HG03460 (cell line): ENCODE results near the gene NAA80.

Experiments used
- ATAC-seq: cut with Tn5 transposase; IDR thresholded peaks from one replicate; pipeline ENCODE4 v1.9.1; 2021; ENCODE audit not compliant: unreplicated experiment

The NAA80 gene

GRCh38 chr3:50330330-50330729 lies 31.1 kb upstream of the NAA80 start:
- no peak for ATAC-seq

GRCh38 chr3:50327943-50328691 lies 28.9 kb upstream of the NAA80 start, which contains the start of gene TUSC2:
Gene TUSC2 (minus strand): TSS chr3:50328223. CDS start chr3:50328099, 124 bp downstream.
- peak; percentile 80 for ATAC-seq

DNA sequence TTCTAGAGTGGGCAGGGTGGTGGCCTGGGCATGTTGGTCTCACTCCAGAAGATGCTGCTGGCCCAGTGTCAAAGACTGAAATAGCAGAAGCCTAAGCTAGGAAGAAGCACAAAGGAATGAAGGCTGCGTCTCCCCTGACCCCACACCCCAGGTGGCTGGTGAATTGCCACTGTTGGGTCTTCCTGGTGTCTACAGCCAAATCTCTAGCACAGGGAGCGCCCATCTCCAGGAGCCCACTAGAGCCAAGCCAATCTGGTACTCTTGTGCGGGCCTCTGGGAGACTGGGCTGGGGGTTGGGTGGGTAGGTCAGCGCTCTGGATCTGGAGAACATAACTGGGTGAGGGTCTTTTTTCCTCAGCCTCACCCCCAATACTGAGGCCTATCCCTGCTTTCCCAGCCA lies 27.9 kb upstream of the NAA80 start:
- ATAC-seq = no peak

DNA sequence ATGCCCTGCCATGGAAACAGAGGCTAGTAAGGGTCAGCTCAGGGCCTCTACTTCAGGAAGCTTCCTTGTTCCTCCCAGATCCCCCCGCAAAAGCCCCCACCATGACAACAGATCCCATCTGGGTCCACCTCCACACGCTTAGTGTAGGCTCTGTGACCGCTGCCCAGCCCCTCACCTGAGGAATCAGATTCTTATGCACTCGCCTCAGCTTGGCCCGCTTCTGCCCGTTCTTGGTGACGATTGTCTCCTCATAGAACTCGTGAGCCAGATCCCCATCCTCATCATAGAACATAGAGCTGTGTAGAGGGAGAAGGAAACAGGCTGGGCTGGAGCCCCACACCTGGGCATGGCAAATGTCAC lies 27.0 kb upstream of the NAA80 start:
- no peak for ATAC-seq

DNA sequence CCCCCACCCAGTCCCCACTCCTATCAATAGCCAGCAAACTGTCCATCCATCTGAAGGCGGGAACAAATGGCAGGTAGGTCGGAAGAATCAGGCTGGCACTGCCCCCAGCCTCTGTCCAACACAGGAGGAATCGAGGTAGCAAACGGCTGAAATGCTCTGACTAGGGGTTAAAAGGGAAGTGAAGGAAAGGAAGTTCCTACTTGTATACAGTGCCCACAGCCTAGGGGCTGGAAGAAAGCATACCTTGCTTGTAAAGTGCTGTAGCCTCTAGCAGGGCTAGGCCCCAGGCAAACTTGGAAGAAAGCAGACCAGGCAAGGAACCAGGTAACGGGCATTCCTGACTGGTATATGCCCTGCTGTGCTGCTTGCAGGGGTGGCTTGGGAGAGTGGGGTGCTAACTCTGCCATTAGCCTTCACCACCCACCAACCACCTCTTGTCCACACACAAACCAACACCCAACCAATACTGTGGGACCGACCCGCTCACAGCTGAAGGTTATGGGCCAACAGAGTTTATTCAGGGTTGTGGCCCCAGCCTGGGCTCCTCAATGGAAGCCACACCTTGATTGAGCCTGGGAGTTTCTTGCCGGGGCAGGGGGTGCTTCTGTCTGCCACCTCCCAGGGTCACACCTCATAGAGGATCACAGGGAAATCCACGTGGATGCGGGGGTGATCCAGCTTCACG lies 26.4 kb upstream of the NAA80 start:
- ATAC-seq = no peak

DNA sequence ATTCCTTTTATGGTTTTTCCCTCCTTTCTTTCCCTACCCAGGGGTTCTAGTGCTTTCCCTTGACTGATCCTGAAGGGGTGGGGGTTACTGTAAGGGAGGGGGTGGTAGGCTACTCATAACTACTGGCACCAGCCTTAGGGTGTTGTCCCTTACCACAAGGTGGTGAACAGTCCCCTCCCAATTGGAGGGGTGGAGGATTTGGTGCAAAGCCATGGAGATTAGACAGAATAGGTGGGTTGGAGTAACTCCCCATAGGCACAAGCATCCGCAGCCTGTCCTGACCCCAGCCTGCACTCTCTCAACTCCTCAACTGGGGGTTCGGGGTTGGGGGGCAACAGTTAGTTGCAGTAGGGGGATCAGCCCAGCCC lies 25.9 kb upstream of the NAA80 start:
- no peak for ATAC-seq

- no peak for ATAC-seq
These were observed 25.3 kb upstream of the NAA80 start for GRCh38 chr3:50324351-50325112.

DNA sequence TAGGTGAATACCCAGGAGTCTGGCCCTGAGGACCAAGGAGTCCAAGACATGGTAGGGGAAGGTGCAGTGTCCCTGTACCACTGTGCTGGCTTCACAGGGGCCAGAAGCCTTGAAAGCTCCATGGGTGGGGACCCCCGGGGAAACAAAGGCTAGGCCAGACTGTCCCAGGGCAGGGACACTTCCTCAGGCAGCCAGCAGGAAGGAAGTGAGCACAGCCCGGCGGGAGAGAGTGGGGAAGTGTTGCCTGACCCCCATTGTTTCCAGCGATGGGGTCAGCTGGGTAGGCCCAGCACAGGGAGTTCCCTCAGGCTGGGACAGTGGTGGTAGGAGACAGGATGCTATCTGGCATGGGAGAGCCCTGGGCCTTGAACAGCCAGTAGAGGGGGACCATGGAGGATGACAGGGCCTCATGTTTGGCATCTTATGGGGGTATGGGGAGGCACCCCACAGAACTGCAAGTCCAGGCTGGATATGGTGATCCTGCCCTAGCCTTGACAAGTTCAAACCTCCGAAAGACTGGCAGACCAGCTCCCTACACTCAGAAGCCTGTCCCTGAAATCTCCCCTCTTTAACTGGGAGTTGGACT lies 24.5 kb upstream of the NAA80 start:
- ATAC-seq = no peak

GRCh38 chr3:50323092-50323600 lies 23.9 kb upstream of the NAA80 start:
- no peak for ATAC-seq

GRCh38 chr3:50322386-50323091 lies 23.3 kb upstream of the NAA80 start, which contains the start of gene HYAL2:
Gene HYAL2 (minus strand): TSS chr3:50322745. CDS start chr3:50320489, 2,256 bp downstream.
- ATAC-seq = no peak

GRCh38 chr3:50322115-50322385 lies 22.8 kb upstream of the NAA80 start:
- no peak for ATAC-seq

GRCh38 chr3:50321336-50322114 lies 22.3 kb upstream of the NAA80 start:
- ATAC-seq = peak; percentile 75

DNA sequence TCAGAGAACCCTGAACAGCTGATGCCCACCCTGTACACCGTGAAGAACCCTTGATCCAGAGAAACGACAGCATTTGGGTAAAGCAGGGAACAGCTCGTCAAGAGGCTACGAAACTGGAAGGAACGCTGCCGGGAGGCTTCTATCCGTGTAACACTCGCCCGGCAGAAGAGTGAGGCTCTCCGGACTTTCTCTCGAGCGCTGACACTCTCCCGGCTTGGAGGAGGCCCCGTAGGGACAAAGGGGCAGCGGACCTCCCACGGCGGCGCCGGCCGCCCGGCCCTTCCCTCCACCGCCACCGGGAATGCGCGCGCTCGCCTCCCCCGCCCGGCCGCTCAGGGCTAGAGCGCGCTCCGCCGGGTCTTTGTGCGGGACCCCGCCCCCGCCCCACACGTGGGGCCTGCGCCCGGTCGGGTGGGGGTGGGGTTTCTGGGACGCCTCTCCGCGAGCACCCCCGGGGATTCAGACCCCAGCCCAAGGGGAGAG lies 21.7 kb upstream of the NAA80 start:
- ATAC-seq = peak; percentile 49

GRCh38 chr3:50319894-50320625 lies 20.9 kb upstream of the NAA80 start:
- ATAC-seq = no peak

GRCh38 chr3:50319181-50319893 lies 20.1 kb upstream of the NAA80 start:
- no peak for ATAC-seq

GRCh38 chr3:50318615-50319014 lies 19.4 kb upstream of the NAA80 start:
- no peak for ATAC-seq

- ATAC-seq = no peak
These were observed 19.0 kb upstream of the NAA80 start for GRCh38 chr3:50318163-50318562.

DNA sequence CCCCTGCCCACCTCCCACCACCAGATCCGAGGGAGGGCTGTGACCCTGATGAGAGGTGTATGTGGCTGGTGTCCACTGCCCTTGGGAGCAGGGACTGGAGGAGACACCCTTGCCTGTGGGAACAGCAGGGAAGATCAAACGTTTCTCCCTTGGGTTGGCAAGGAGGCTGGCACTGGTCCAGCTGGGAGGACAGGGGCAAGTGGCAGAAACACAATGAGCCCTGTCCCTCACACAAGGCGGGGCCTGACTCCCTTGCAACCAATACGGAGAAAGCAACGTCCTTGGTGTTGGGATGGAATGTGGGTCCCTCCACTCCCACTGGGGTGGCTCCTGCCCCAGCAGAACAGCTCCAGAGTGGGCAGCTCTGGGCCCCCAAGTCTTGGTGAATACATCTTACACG lies 18.1 kb upstream of the NAA80 start:
- ATAC-seq = no peak
